Measurements from ENCODE around the gene STIP1. TPM values are rescaled to one million over a fixed set of nuclear protein-coding genes. Genes with fewer than 3 reads are reported as not detected.

The STIP1 gene
- total and polyA plus RNA-seq, 9 of the 15 experiments (the other 6 are each of a cell fraction or from before 2014, with no cell fraction given), result 58.1 to 465 (median 346) TPM

- TF ChIP-seq NR2C2 (CRISPR knock-in tag; IDR thresholded peaks at IDR 0.05) (no peak), NR2C2 (tag; IDR thresholded peaks at IDR 0.05) (peak; percentile 94), SNRNP70 (optimal IDR thresholded peaks at IDR 0.05; ENCODE audit: low read depth, low read length) (no peak), TBL1XR1 (IDR thresholded peaks at IDR 0.05; ENCODE audit: low read length in 2 of 2) (peak in 1 of 2 experiments; percentile 34; a peak in 1 of 4 replicates), POLR3G (IDR thresholded peaks at IDR 0.05; ENCODE audit: extremely low read depth, insufficient read length, insufficient replicate concordance) (no peak), MAFK (IDR thresholded peaks at IDR 0.05; ENCODE audit: low read length) (no peak), RBM15 (IDR thresholded peaks at IDR 0.05; ENCODE audit: insufficient read depth, low read length) (no peak), DNMT1 (IDR thresholded peaks at IDR 0.05) (no peak), EWSR1 (IDR thresholded peaks at IDR 0.05; ENCODE audit: borderline replicate concordance, low read depth, partially characterized antibody) (no peak), BHLHE40 (IDR thresholded peaks at IDR 0.05; ENCODE audit: low read length) (peak; percentile 98), CBX5 (IDR thresholded peaks at IDR 0.05; ENCODE audit: borderline replicate concordance, low read depth) (no peak), BCOR (IDR thresholded peaks at IDR 0.05) (no peak), MCM2 (IDR thresholded peaks at IDR 0.05; ENCODE audit: low read depth) (no peak), EGR1 (conservative IDR thresholded peaks at IDR 0.05) (peak; percentile 91), RNF219 (CRISPR knock-in tag; IDR thresholded peaks at IDR 0.05) (peak; percentile 14; the same call in 1 of the 2 replicates), ZMIZ1 (IDR thresholded peaks at IDR 0.05; ENCODE audit: low read depth in 2 of 2, low read length in 2 of 2) (peak in 1 of 2 experiments; percentile 76; a peak in 2 of 4 replicates), ARHGAP35 (IDR thresholded peaks at IDR 0.05; ENCODE audit: partially characterized antibody) (no peak), ZNF512 (tag; IDR thresholded peaks at IDR 0.05) (no peak), TAF9B (IDR thresholded peaks at IDR 0.05; ENCODE audit: partially characterized antibody) (no peak), FOXA3 (CRISPR knock-in tag; conservative IDR thresholded peaks at IDR 0.05 in 1 of 2, IDR thresholded peaks at IDR 0.05 in 1 of 2) (peak in 1 of 2 experiments; percentile 57; a peak in 1 of 4 replicates), KDM4B (IDR thresholded peaks at IDR 0.05; ENCODE audit: borderline replicate concordance in 2 of 2, low read depth in 1 of 2) (peak in 1 of 2 experiments; percentile 77; a peak in 1 of 4 replicates), LEF1 (IDR thresholded peaks at IDR 0.05) (0 out of 2 replicates have a peak, but pooled peaks have one; percentile 43)
These were observed 54.7 kb downstream of the STIP1 start, which contains the start of gene FKBP2 (continued) for GRCh38 chr11:64240435-64241240.
